A673 (cell line): ENCODE measurements around the gene PRR33. TPM values are rescaled to one million over a fixed set of nuclear protein-coding genes. Genes with fewer than 3 reads are reported as not detected.

ENCODE experiments used
- BruUV-seq: library from RNA; stranded (reverse); fragments of 400-500 nt; replicated peaks from 2 replicates; lab custom pipeline; 2021; lab: Mats Ljungman, UMichigan
- CTCF ChIA-PET: fragments of 300-600 bp; sonication (Branson Sonifier 250); formaldehyde crosslinking; loops from one replicate; lab custom pipeline; 2022; ENCODE audit warnings: antibody characterized with exemption; lab: Charles Lee
- POLR2A ChIA-PET: fragments of 300-600 bp; sonication (Branson Sonifier 250); formaldehyde crosslinking; loops from one replicate; lab custom pipeline; 2022; ENCODE audit warnings: antibody characterized with exemption; ENCODE audit not compliant: low non-redundant PET; lab: Charles Lee
- DNase-seq: peaks from one replicate; pipeline ENCODE4 v3.0.0-alpha.2; 2015; ENCODE audit warnings: low spot score
- H3K27ac ChIP-seq: fragments of 200-600 bp; sonication (generic); 2 replicates; pipeline ENCODE4 v1.5.1; 2016; ENCODE audit warnings: mixed run types, low read depth, mild to moderate bottlenecking, mixed read lengths, antibody characterized with exemption, low read length; ENCODE audit not compliant: poor library complexity, severe bottlenecking
- H3K27me3 ChIP-seq: fragments of 200-600 bp; sonication (generic); replicated peaks from 2 replicates; pipeline ENCODE4 v1.6.1; 2017; ENCODE audit warnings: mixed run types, low read depth, mild to moderate bottlenecking, mixed read lengths, antibody characterized with exemption, low read length; ENCODE audit not compliant: insufficient read depth, poor library complexity
- H3K36me3 ChIP-seq: fragments of 200-600 bp; sonication (generic); 2 replicates; pipeline ENCODE4 v1.6.1; 2016; ENCODE audit warnings: mixed run types, mild to moderate bottlenecking, mixed read lengths, antibody characterized with exemption, low read length; ENCODE audit not compliant: insufficient read depth, poor library complexity, severe bottlenecking
- H3K4me1 ChIP-seq: fragments of 200-600 bp; sonication (generic); 2 replicates; pipeline ENCODE4 v1.6.1; 2017; ENCODE audit warnings: mixed run types, mild to moderate bottlenecking, mixed read lengths, antibody characterized with exemption, low read length; ENCODE audit not compliant: insufficient read depth, poor library complexity, severe bottlenecking
- H3K4me3 ChIP-seq: fragments of 200-600 bp; sonication (generic); 2 replicates; pipeline ENCODE4 v1.5.1; 2016; ENCODE audit warnings: low read depth, mixed run types, mild to moderate bottlenecking, mixed read lengths, low read length; ENCODE audit not compliant: poor library complexity, severe bottlenecking
- H3K9me3 ChIP-seq: fragments of 200-600 bp; sonication (generic); 2 replicates; pipeline ENCODE4 v1.6.1; 2016; ENCODE audit warnings: mixed run types, low read depth, mild to moderate bottlenecking, mixed read lengths, antibody characterized with exemption, low read length; ENCODE audit not compliant: poor library complexity, severe bottlenecking
- CTCF ChIP-seq: fragments of 300-800, 200-600 bp; sonication (generic); conservative IDR thresholded peaks from 2 replicates; pipeline ENCODE4 v1.5.1; 2017; ENCODE audit warnings: low read depth, mild to moderate bottlenecking, antibody characterized with exemption, low read length, moderate library complexity, mixed read lengths
- EZH2 ChIP-seq: fragments of 200-600 bp; sonication (generic); IDR thresholded peaks from 2 replicates; pipeline ENCODE4 v1.6.1; 2017; ENCODE audit warnings: borderline replicate concordance, low read depth, mild to moderate bottlenecking, mixed read lengths, antibody characterized with exemption, low read length; ENCODE audit not compliant: poor library complexity, severe bottlenecking
- intact Hi-C: fragments of 100-400 bp; cut with micrococcal nuclease; formaldehyde crosslinking; loops from one replicate; pipeline ENCODE4 v1.10.0; 2022; ENCODE audit not compliant: unreplicated experiment
- total RNA-seq: library from RNA; stranded (reverse); gene quantifications from 2 replicates; pipeline ENCODE4 v1.2.3, GENCODE V29; 2021

The PRR33 gene
- total RNA-seq, 1 experiment from 2014 or later, result not detected

GRCh38 chr11:1879342-1879940 is 12.3 kb downstream of the PRR33 start:
- CTCF ChIA-PET, result no interaction called here

GRCh38 chr11:1878137-1879031 is 13.3 kb downstream of the PRR33 start:
- intact Hi-C loops, result no loop called here
- ChIA-PET POLR2A (no interaction called here), CTCF (no interaction called here)
- H3K27ac ChIP-seq, result no peak overlapping the region
- no peak for DNase-seq
- no peaks in the 10 kb centered on the region for H3K9me3 ChIP-seq
- H3K4me1 ChIP-seq, result no peaks in the 10 kb centered on the region
- no TSS peak for BruUV-seq
- peaks cover 16% of the 10 kb centered on the region for H3K27me3 ChIP-seq
- no peak overlapping the region for H3K4me3 ChIP-seq
- H3K36me3 ChIP-seq, result no peaks in the 10 kb centered on the region
- TF ChIP-seq EZH2 (no peak), CTCF (no peak)

More at GRCh38 chr11:1879342-1879940, 12.3 kb downstream of the PRR33 start:
- BruUV-seq, result no TSS peak
- Histone ChIP-seq H3K27me3 (peaks cover 8% of the 10 kb centered on the region), H3K4me1 (no peaks in the 10 kb centered on the region), H3K9me3 (no peaks in the 10 kb centered on the region), H3K4me3 (no peak overlapping the region), H3K36me3 (no peaks in the 10 kb centered on the region), H3K27ac (no peak overlapping the region)
- DNase-seq, result no peak
- POLR2A ChIA-PET, result no interaction called here
- TF ChIP-seq EZH2 (no peak), CTCF (no peak)
- intact Hi-C loops, result no loop called here

GRCh38 chr11:1877211-1878136 is 14.2 kb downstream of the PRR33 start:
- H3K36me3 ChIP-seq, result no peaks in the 10 kb centered on the region
- TF ChIP-seq CTCF (no peak), EZH2 (no peak)
- ChIA-PET POLR2A (no interaction called here), CTCF (interaction anchor here (1.0 kb wide), 1 partner anchor 274 kb away, joined by 5 read pairs; no protein-coding TSS in a partner anchor)
- BruUV-seq, result no TSS peak
- H3K4me1 ChIP-seq, result no peaks in the 10 kb centered on the region
- intact Hi-C loops, result no loop called here
- H3K27me3 ChIP-seq, result peaks cover 25% of the 10 kb centered on the region
- H3K9me3 ChIP-seq, result no peaks in the 10 kb centered on the region
- DNase-seq, result no peak
- no peak overlapping the region for H3K27ac ChIP-seq
- no peak overlapping the region for H3K4me3 ChIP-seq
